Activated naive CD8-positive, alpha-beta T cell treated with anti-CD3 and anti-CD28 coated beads, Interleukin-2, amount 50 U/mL, for 16 hours (primary cell): Measurements from ENCODE around the gene ZDHHC11B.

Source experiments
- DNase-seq: peaks from one replicate; pipeline ENCODE4 v3.0.0-alpha.2; 2020; ENCODE audit warnings: low read depth, low spot score

The ZDHHC11B gene

DNA sequence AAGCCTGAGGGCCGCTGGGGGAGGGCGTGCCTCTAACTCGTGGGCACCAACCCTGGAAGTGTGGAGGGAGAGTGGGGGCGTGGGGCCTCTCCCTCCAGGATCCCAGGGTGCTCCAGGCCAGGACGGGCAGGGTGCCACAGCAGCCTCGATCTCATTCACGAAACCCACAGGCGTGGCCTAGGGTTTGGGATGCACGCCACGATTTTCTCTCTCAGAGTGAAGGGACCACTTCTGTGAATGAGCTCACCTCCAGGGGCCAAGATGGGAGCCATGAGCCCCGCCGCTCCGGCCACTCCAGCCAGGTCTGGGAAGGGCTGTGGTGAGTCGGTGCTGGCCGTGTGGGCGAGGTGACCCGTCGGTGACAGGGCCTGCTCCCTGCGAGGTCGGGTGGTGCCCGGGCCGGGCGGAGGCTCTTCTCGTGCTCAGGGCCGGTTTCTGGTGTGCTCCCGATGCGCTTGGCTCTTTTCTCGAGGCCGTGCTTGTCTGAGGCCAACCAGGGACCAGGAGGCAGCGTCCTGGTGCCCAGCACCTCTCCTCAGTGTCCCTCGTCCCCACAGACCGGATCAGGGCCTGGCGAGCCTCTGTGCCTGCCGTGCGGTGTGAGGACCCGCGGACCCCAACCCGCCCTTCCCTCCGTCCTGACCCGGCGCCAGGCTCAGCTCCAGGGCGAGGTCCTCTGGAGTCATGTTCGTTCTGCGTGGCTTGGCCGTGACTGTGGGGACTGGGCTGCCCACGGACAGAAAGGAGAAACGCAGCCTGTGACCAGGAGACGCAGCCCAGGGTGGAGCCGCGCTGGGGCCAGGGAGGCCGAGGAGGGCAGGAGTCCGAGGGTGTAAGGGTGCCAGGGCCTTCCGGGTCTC, 122.4 kb downstream of the ZDHHC11B start:
- no peak for DNase-seq

- DNase-seq: no peak
Measured at GRCh38 chr5:660491-661030, 124.0 kb downstream of the ZDHHC11B start.
